Measurements from ENCODE around the gene UCP2. TPM values are rescaled to one million over a fixed set of nuclear protein-coding genes. Genes with fewer than 3 reads are reported as not detected.
"Not testable (repeated sequence)": the region's sequence is repeated elsewhere in the genome, so short reads cannot be mapped to it uniquely, and the experiment has no call there.

Gene UCP2
- total and polyA plus RNA-seq, 8 donors: 15.2 to 111 (median 45.6) TPM

DNA sequence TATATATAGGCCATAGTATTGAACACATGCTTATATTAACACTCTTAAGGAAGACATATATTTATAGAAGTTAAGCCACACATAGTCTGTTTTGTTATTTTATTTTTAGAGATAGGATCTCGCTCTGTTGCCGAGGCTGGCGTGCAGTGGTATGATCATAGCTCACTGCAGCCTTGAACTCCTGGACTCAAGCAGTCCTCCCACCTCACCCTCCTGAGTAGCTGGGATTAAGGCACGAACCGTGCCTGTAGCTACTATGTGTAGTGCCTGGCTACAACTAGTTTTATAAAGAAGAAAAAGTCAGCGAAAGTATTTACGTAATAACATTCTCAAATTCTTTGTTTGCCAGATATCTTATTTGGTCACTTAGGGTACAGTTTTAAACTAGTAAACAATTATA lies 5.6 kb upstream of the UCP2 start:
- H3K4me3 ChIP-seq: no peak overlapping the region
- WGBS, 5 donors: 83 to 93% (median 87%) methylated on average over 7 of the region's 7 CpGs
- TF ChIP-seq CTCF (IDR thresholded peaks at IDR 0.05) (no peak), EP300 (IDR thresholded peaks at IDR 0.05) (no peak), POLR2A (IDR thresholded peaks at IDR 0.05) (no peak), POLR2AphosphoS5 (IDR thresholded peaks at IDR 0.05) (no peak)
- intact Hi-C loops (cut with DNase I; ENCODE audit: low total_unique reads): no loop called here
- H3K4me1 ChIP-seq: peaks cover 8 to 13% (median 9%) of the 10 kb centered on the region in 4 donors
- no peaks in the 10 kb centered on the region for H3K9me3 ChIP-seq
- H3K36me3 ChIP-seq: no peaks in the 10 kb centered on the region
- no peak overlapping the region for H3K27ac ChIP-seq
- DNase-seq: no peak
- H3K27me3 ChIP-seq: no peaks in the 10 kb centered on the region

DNA sequence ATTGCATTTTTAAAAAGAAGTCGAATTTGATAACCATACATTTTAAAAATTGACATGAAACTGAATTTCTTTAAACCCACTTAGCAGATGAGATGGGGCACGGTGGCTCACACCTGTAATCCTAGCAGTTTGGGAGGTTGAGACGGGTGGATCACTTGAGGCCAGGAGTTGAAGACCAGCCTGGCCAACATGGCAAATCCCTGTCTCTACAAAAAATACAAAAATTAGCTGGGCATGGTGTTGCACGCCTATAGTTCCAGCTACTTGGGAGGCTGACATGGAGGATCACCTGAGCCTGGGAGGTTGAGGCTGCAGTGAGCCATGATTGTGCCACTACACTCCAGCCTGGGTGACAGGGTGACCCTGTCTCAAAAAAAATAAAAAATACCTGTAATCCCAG lies 3.0 kb upstream of the UCP2 start:
- H3K4me1 ChIP-seq: peaks cover 21 to 32% (median 24%) of the 10 kb centered on the region in 4 donors
- WGBS, 5 donors: 91 to 93% (median 91%) methylated on average over 4 of the region's 4 CpGs
- H3K9me3 ChIP-seq; intact Hi-C loops (cut with DNase I; ENCODE audit: low total_unique reads); DNase-seq; H3K27me3 ChIP-seq; H3K36me3 ChIP-seq; H3K27ac ChIP-seq; H3K4me3 ChIP-seq: not testable (repeated sequence)

- intact Hi-C loops (cut with DNase I; ENCODE audit: low total_unique reads): no loop called here
- Histone ChIP-seq H3K27me3 (no peaks in the 10 kb centered on the region), H3K36me3 (peaks cover 0 to 5% (median under 1%) of the 10 kb centered on the region in 4 donors), H3K9me3 (no peaks in the 10 kb centered on the region), H3K27ac (peak overlapping the region; percentile 89 to 96 (median 92)), H3K4me3 (peak overlapping the region; percentile 57 to 64 (median 62)), H3K4me1 (peaks cover 26 to 49% (median 38%) of the 10 kb centered on the region in 4 donors)
- 52 to 61% (median 58%) methylated on average over 18 of the region's 18 CpGs for WGBS, 5 donors
- no peak for DNase-seq
- TF ChIP-seq POLR2A (IDR thresholded peaks at IDR 0.05) (no peak), EP300 (IDR thresholded peaks at IDR 0.05) (no peak), POLR2AphosphoS5 (IDR thresholded peaks at IDR 0.05) (no peak), CTCF (IDR thresholded peaks at IDR 0.05) (no peak)
Measured at GRCh38 chr11:73983741-73984538, 1.3 kb upstream of the UCP2 start.

DNA sequence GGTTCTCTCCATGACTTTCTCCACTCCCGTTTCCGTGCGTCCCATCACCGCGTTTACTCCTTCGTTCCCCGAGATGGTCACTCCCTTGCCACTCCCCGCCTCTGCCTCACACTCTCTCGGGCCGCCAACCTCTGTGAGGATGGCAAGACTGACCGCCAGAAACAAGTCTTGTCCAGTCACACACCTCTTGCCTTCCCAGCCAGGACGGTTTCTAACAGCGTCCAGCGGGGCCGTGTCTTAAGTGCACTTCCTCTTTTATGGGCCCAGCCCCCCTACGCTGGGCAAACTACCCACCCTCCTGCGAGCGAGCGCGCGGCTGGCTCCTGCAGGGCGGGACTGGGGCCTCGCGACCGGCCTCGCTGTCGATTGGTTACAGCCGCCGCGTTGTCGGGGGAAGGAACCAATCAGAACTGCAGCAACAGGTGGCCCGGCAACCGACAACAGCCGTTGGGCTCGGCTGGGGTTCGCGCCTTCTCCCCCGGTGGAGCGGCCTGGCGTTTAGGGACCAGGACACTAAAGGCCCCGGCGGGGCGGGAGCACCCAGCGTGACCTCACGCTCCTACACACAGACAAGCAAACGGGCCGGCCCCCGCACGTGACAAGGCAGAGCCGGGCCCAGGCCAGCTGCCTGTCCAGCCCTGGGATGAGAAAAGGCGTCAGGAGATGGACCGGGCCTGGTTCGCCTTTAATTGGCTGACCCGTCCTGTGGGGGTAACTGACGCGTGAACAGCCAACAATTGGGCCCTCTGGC lies 522 bp upstream of the UCP2 start:
- Histone ChIP-seq H3K36me3 (peaks cover 2 to 13% (median 8%) of the 10 kb centered on the region in 4 donors), H3K27me3 (no peaks in the 10 kb centered on the region), H3K27ac (peak overlapping the region; percentile 89 to 96 (median 92)), H3K9me3 (no peaks in the 10 kb centered on the region), H3K4me1 (peaks cover 26 to 57% (median 43%) of the 10 kb centered on the region in 4 donors), H3K4me3 (peak overlapping the region; percentile 57 to 64 (median 62))
- TF ChIP-seq CTCF (IDR thresholded peaks at IDR 0.05): no peak
- TF ChIP-seq EP300 (IDR thresholded peaks at IDR 0.05): no peak
- TF ChIP-seq POLR2AphosphoS5 (IDR thresholded peaks at IDR 0.05): peak; percentile 25 to 90 (median 80)
- TF ChIP-seq POLR2A (IDR thresholded peaks at IDR 0.05): peak in 2 of 4 donors; percentile 32 to 72
- 0 to 2% (median 0%) methylated on average over 37 to 56 of the region's 56 CpGs for WGBS, 5 donors
- intact Hi-C loops (cut with DNase I; ENCODE audit: low total_unique reads): no loop called here
- peak; percentile 94 to 98 for DNase-seq
